Activated CD8-positive, alpha-beta memory T cell treated with anti-CD3 and anti-CD28 coated beads, Interleukin-2, amount 50 U/mL, for 48 hours (primary cell): ENCODE results near the gene ANO4.
"Not testable (repeated sequence)": the region's sequence is repeated elsewhere in the genome, so short reads cannot be mapped to it uniquely, and the experiment has no call there.

ENCODE experiments used
- DNase-seq: peaks from one replicate; pipeline ENCODE4 v3.0.0-alpha.2; 2020

The ANO4 gene

GRCh38 chr12:101051901-101052550, 257.4 kb downstream of the ANO4 start:
- no peak for DNase-seq

DNA sequence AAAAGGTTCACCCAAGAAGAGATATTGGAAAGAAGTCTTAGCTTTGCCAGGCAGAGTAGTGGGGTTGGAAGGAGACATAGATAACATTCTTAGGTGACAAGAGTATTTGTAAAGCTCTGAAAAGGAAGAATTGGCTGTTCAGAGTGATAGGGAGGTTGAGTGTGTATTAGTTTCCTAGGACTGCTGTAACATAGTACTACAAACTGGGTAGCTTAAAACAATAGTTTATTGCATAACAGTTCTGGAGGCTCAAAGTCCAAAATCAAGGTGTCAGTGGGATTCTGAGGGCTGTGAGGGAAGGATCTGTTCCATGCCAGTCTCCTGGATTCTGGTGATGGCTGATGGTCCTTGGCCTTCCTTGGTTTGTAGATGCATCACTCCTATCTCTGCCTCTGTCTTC, 258.6 kb downstream of the ANO4 start:
- DNase-seq, result no peak

- DNase-seq, result no peak
Observed at GRCh38 chr12:101055940-101056339, 261.4 kb downstream of the ANO4 start.

- not testable (repeated sequence) for DNase-seq
Observed at GRCh38 chr12:101062508-101062907, 267.9 kb downstream of the ANO4 start.

DNA sequence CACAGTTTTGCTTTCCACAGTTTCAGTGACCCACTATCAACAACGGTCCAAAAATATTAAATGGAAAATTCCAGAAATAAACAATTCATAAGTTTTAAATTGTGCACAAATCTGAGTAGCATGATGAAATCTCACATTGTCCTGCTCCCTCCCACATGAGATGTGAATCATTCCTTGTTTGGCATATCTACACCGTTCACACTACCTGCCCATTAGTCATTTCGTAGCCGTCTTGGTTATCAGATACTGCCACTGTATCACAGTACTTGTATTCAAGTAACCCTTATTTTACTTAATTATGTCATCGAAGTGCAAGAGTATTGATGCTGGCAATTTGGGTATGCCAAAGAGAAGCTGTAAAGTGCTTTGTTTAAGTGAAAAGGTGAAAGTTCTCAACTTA, 270.1 kb downstream of the ANO4 start:
- no peak for DNase-seq

DNA sequence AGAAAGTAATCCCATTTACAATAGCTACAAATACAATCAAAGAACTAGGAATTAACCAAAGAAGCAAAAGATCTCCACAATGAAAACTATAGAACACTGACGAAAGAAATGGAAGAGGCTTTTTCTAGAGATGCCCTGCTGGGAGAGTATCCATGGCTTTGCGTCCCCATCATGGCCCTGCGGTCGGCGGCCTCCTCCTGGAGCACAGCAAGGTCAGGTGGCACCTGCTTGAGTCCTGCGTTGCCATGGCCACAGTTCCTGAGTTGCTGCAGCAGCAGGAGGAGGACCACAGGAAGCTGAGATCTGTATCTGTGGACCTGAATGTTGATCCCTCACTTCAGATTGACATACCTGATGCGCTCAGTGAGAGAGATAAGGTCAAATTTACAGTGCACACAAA, 271.9 kb downstream of the ANO4 start:
- DNase-seq, result no peak

DNA sequence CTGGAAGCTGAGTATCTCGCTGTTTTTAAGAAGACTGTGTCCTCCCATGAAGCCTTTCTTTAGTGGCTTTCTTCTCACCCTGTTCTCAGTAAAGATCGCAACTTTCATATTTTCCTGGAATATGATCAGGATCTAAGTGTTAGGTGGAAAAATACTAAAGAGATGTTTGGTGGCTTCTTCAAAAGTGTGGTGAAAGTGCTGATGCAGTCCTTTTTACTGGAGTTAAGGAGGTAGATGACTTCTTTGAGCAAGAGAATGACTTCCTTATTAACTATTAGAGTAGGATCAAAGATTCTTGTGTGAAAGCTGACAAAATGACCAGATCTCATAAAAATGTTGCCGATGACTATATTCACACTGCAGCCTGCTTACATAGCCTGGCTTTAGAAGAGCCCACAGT, 273.8 kb downstream of the ANO4 start:
- no peak for DNase-seq

DNA sequence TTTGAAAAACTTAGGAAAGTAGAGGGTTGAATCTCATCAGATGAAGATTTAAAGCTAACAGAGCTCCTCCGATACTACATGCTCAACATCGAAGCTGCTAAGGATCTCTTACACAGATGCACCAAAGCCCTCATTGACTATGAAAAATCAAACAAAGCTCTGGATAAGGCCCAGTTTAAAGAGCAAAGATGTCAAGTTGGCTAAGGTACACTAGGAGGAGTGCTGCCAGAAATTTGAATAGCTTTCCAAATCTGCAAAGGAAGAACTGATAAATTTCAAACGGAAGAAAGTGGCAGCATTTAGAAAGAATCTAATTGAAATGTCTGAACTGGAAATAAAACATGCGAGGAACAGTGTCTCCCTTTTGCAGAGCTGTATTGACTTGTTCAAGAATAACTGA, 274.3 kb downstream of the ANO4 start:
- DNase-seq, result no peak

DNA sequence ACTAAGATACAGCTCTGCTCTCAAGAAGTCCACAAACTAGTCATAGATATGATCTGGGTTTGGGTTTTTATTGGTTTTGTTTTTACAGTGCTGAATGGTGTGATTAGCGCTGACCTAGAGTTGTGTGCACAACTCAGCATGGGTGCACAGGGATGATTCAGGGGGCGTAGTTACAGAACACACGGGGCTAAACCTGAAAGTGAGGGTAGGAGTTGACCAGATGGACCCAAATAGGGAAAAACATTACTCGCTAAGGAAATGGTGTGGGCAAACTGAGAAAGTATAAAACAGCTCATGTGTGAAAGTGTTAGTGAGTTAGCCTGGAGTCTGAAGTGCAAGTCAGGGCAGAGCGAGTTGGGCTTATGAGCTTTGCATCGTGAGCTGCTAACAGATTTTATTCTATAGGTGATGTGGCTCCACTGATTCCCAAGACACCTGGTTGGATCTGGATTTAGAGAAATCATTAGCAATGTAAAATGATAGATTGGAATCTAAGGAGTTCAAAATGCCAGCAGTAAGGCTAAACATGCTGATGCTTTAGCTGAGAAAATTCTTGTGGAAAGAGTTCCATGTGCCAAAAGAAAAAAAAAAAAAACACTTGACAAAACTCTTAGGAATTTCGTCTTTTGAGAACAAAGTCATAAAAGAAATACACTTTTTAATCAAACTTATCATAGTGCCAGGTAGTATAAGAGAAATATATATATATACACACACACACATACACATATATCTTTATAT, 280.5 kb downstream of the ANO4 start:
- no peak for DNase-seq

DNA sequence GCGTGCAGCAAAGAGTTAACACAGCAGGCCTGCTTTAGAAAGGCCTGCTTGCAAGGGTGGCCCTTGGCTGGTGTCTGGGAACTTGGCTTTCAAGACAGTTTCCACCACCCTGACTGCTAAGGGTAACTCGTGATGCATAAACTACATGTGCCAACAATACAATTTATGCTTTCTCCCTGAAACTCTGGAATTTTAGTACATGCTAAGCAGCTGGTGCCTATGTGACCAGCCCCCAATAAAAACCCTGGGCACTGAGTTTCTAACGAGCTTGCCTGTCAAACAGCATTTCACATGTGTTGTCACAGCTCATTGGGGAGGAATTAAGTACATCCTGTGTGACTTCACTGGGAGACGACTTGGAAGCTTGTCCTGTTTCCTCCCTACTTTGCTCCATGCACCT, 282.3 kb downstream of the ANO4 start:
- DNase-seq, result no peak

GRCh38 chr12:101077791-101078528, 283.4 kb downstream of the ANO4 start:
- DNase-seq, result no peak

GRCh38 chr12:101078536-101079285, 284.1 kb downstream of the ANO4 start:
- no peak for DNase-seq

GRCh38 chr12:101082706-101083105, 288.1 kb downstream of the ANO4 start:
- no peak for DNase-seq

DNA sequence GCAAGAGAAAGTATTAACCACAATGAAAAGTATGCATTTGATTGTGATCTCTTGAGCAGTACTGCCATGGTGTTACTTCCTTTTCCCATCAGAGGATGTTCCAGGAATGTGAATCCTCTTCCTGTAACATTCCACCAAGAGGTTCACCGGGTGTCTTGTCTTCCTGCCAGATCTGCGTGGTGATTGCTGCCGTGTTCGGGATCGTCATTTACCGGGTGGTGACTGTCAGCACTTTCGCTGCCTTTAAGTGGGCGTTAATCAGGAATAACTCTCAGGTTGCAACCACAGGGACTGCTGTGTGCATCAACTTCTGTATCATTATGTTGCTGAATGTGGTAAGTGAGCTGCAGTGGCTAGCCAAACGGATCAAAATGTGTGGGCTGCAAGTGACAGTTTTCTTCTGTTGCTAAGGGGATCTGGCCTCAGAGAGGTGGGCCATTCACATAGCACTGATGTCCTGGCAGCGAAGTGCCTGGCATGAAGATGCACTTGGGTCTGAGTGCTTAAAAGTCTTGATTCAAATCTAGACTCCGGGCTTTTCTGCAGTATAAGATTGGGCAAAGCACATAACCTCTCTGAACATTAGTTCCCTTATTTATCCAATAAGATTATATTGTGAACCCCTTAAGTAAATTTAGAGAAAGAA, 292.0 kb downstream of the ANO4 start:
- no peak for DNase-seq

DNA sequence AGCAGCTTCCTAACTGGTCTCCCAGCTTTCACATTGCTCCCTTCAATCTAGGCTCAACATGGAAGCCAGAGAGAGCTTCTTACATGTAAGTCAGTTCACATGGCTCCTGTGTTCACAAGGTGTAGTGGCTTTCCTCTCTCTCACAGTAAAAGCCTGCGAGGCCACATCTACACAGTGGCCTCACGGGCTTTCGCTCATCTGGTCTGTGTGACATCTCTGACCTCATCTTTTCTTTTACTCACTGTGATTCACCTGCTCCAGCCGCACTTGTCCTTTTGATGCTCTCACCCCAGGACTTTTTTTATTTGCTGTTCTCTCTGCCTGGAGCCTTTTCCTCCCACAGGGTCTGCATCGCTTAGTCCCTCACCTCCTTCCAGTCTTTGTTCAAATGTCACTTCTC, 293.3 kb downstream of the ANO4 start:
- no peak for DNase-seq

DNA sequence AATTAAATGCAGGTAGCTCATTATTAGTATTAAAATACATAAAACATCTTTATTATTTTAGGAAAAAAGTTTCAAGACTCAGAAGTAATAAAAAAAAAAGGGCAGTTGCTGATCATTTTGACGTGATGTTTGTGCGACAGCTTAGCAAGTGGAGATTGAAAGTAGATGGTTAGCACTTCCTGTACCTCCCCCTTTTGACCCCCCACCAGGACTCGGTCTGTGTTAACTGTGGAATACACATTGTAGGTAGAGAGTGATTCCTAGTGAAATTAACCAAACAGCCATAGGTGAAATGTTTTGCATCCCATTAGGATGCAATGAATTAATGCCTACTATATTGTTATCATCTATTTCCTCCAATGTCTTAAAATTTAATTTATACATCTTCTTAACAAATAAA, 294.7 kb downstream of the ANO4 start:
- no peak for DNase-seq

DNA sequence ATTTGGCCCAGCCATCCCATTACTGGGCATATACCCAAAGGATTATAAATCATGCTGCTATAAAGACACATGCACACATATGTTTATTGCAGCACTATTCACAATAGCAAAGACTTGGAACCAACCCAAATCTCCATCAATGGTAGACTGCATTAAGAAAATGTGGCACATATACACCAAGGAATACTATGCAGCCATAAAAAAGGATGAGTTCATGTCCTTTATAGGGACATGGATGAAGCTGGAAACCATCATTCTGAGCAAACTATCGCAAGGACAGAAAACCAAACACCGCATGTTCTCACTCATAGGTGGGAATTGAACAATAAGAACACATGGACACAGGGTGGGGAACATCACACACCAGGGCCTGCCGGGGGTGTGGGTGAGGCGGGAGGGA, 295.6 kb downstream of the ANO4 start:
- DNase-seq, result not testable (repeated sequence)

- DNase-seq, result no peak
Observed at GRCh38 chr12:101097829-101098580, 303.4 kb downstream of the ANO4 start.

DNA sequence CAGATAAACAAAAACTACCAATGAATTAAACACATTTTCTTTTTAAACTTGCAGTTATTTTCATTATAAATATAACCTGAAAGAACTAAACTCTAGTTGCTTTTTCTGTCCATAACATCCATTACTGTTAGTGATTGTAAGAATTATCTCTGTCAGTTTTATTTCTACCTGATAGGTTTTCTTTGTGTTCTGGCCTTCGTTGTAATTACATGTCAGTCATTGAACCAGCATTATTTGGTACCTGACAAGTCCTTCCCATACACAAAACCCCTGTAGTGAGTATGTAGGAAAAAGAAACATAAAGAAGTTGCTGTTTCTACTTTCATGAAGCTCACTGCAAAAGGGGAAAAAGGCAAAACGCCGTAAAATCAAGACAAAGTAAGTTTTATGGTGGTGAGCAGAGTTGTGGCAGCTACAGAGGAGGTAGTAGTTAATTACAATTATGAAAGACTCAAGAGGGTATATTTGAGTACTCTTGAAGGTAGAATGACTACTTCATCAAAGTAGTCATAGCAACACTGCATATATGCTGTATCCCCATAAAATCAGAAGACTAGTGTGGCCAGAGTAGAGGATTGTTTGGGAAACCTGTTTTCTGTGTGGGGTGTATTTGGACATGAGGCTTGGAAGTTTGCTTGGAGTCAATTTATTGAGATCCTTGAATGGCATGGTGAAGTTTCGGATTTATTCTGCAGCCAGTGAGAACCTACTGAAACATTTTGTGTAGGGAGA, 312.6 kb downstream of the ANO4 start:
- no peak for DNase-seq

DNA sequence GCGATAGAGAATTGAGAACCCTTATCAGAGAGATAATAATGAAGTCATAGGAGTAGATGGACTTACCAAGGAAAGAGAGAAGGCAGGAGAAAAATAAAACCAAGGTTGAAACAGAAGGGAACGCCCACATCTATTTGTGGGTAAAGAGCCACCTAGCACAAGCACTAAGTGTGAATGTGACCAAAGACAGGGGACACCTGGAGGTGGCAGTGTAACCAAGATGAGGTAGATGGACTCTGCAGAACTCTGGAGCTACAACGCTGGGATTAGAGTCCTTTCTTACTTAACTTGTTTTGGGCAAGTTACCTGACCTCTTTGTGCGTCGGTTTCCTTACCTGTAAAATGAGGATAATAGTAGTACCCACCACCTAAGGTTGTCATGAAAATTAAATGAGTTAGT, 313.6 kb downstream of the ANO4 start:
- DNase-seq, result no peak

- DNase-seq, result no peak
Observed at GRCh38 chr12:101110866-101111265, 316.3 kb downstream of the ANO4 start.
